CD4-positive, alpha-beta T cell (primary cell): Measurements from ENCODE around the gene KXD1. TPM values are rescaled to one million over a fixed set of nuclear protein-coding genes. Genes with fewer than 3 reads are reported as not detected.
"Not testable (repeated sequence)": the region's sequence is repeated elsewhere in the genome, so short reads cannot be mapped to it uniquely, and the experiment has no call there.

ENCODE experiments used
- ATAC-seq: fragments of 200-7000 bp; cut with Tn5 transposase; one replicate; pipeline ENCODE4 v1.10.0; 2022; ENCODE audit warnings: mild to moderate bottlenecking; ENCODE audit not compliant: poor library complexity
- CTCF ChIA-PET: fragments of 350-600 bp; sonication (Branson Sonifier 250); formaldehyde crosslinking; loops from one replicate; lab custom pipeline; 2021; ENCODE audit warnings: antibody characterized with exemption, inconsistent platforms; lab: Charles Lee
- POLR2A ChIA-PET: fragments of 350-600 bp; sonication (Branson Sonifier 250); formaldehyde crosslinking; loops from one replicate; lab custom pipeline; 2021; ENCODE audit warnings: antibody characterized with exemption, inconsistent platforms; lab: Charles Lee
- DNase-seq, 14 experiments: peaks; one replicate each; pipeline ENCODE4 v3.0.0-alpha.2; 2013 to 2020; ENCODE audit warnings: mixed read lengths in 2 of 14
- H3K27ac ChIP-seq, 2 donors: one replicate each; pipeline versions ENCODE4 v1.5.1 to v1.7.0; 2013; ENCODE audit warnings: low read length in 2 of 2, low read depth in 1 of 2, mild to moderate bottlenecking in 1 of 2
- H3K27me3 ChIP-seq, 2 experiments: 1 replicate in 1 of 2; 2 replicates in 1 of 2; pipeline versions ENCODE4 v1.6.1 to v1.7.0; 2013; ENCODE audit warnings: low read length in 2 of 2, control low read depth in 1 of 2, mild to moderate bottlenecking in 1 of 2, moderate library complexity in 1 of 2; ENCODE audit not compliant: insufficient read depth in 2 of 2, control insufficient read depth in 1 of 2
- H3K36me3 ChIP-seq: one replicate; pipeline ENCODE4 v1.6.1; 2013; ENCODE audit warnings: low read length, control low read depth; ENCODE audit not compliant: insufficient read depth
- H3K4me1 ChIP-seq: one replicate; pipeline ENCODE4 v1.6.1; 2013; ENCODE audit warnings: low read length, control low read depth; ENCODE audit not compliant: insufficient read depth
- H3K4me3 ChIP-seq: one replicate; pipeline ENCODE4 v1.5.1; 2013; ENCODE audit warnings: mild to moderate bottlenecking, low read length, moderate library complexity
- H3K9me3 ChIP-seq, 2 experiments: 1 replicate in 1 of 2; 2 replicates in 1 of 2; pipeline versions ENCODE4 v1.6.1 to v1.7.0; 2013; ENCODE audit warnings: low read length in 2 of 2, mild to moderate bottlenecking in 2 of 2, control low read depth in 1 of 2, moderate library complexity in 1 of 2; ENCODE audit not compliant: control insufficient read depth in 1 of 2, insufficient read depth in 1 of 2
- H3K27ac Mint-ChIP-seq: one replicate; pipeline ENCODE4 v1.8.0; 2020; ENCODE audit warnings: mixed read lengths
- H3K27me3 Mint-ChIP-seq: one replicate; pipeline ENCODE4 v1.8.0; 2021; ENCODE audit warnings: mixed read lengths
- H3K36me3 Mint-ChIP-seq: one replicate; pipeline ENCODE4 v1.8.0; 2021; ENCODE audit warnings: low read depth, mixed read lengths
- H3K4me1 Mint-ChIP-seq: one replicate; pipeline ENCODE4 v1.8.0; 2021; ENCODE audit warnings: low read depth, mixed read lengths
- H3K4me3 Mint-ChIP-seq: one replicate; pipeline ENCODE4 v1.8.0; 2020; ENCODE audit warnings: mild to moderate bottlenecking, mixed read lengths
- H3K9me3 Mint-ChIP-seq: one replicate; pipeline ENCODE4 v1.8.0; 2020; ENCODE audit warnings: mixed read lengths
- CTCF ChIP-seq: fragments of 200-600 bp; IDR thresholded peaks from one replicate; pipeline ENCODE4 v1.8.0; 2022; ENCODE audit warnings: antibody characterized with exemption, mild to moderate bottlenecking
- intact Hi-C, 2 experiments: fragments of 100-400 bp; cut with DNase I in 1 of 2; cut with micrococcal nuclease in 1 of 2; formaldehyde crosslinking; loops; one replicate each; pipeline versions ENCODE4 v1.15.1 to v1.9.0; 2023 to 2025; cut with DNase I, micrococcal nuclease
- total RNA-seq, 174 experiments: library from RNA in 2 of 174; stranded (reverse) in 2 of 174; gene quantifications; one replicate each; pipeline ENCODE4 v1.2.3 and lab custom pipeline; 2021 to 2026

Gene KXD1
- total RNA-seq, 2 experiments from 2014 or later = 64.2 to 66.9 TPM

GRCh38 chr19:18537431-18537830 lies 20.2 kb upstream of the KXD1 start:
- no peak for ATAC-seq
- H3K36me3 Mint-ChIP-seq = peaks cover 70% of the 10 kb centered on the region
- peak overlapping the region; percentile 15 for H3K4me3 Mint-ChIP-seq
- peaks cover 14% of the 10 kb centered on the region for H3K4me1 ChIP-seq
- H3K27me3 Mint-ChIP-seq = no peaks in the 10 kb centered on the region
- no peaks in the 10 kb centered on the region for H3K9me3 ChIP-seq
- ChIA-PET CTCF (no interaction called here), POLR2A (no interaction called here)
- H3K4me3 ChIP-seq = no peak overlapping the region
- no peak for TF ChIP-seq CTCF
- H3K27ac ChIP-seq = no peak overlapping the region
- peaks cover 15% of the 10 kb centered on the region for H3K4me1 Mint-ChIP-seq
- no peak for DNase-seq
- peaks cover 69% of the 10 kb centered on the region for H3K36me3 ChIP-seq
- H3K9me3 Mint-ChIP-seq = no peaks in the 10 kb centered on the region
- no peaks in the 10 kb centered on the region for H3K27me3 ChIP-seq
- no peak overlapping the region for H3K27ac Mint-ChIP-seq
- intact Hi-C loops = no loop called here

DNA sequence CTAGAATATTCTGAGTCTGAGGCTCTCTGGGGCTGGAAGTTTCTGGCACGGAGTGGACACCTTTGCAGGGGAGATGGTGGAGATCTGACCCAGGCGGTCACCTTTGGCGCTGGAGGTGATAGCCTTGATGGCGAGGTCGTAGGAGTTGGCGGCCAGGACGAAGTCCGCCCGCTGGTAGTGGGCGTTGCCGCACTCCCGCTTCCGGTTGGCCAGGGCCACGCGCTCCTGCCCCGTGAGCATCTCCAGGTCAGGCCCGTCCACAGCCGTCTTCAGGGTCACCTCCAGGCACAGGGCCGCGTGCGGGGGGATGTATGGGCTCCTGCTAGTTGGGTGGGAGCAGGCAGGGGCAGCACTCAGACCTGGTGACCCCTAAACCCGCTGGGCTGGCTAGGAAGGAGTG lies 19.6 kb upstream of the KXD1 start:
- peak overlapping the region; percentile 35 for H3K4me3 Mint-ChIP-seq
- DNase-seq (peak in 1 of 14 experiments; percentile 18), ATAC-seq (no peak)
- CTCF ChIA-PET = no interaction called here
- Histone ChIP-seq H3K4me1 (peaks cover 17% of the 10 kb centered on the region), H3K27ac (no peak overlapping the region), H3K9me3 (no peaks in the 10 kb centered on the region), H3K36me3 (peaks cover 62% of the 10 kb centered on the region), H3K27me3 (no peaks in the 10 kb centered on the region), H3K4me3 (no peak overlapping the region)
- no peak for TF ChIP-seq CTCF
- peaks cover 68% of the 10 kb centered on the region for H3K36me3 Mint-ChIP-seq
- intact Hi-C loops = no loop called here
- H3K27ac Mint-ChIP-seq = no peak overlapping the region
- H3K4me1 Mint-ChIP-seq = peaks cover 18% of the 10 kb centered on the region
- no peaks in the 10 kb centered on the region for H3K9me3 Mint-ChIP-seq
- POLR2A ChIA-PET = no interaction called here
- no peaks in the 10 kb centered on the region for H3K27me3 Mint-ChIP-seq

DNA sequence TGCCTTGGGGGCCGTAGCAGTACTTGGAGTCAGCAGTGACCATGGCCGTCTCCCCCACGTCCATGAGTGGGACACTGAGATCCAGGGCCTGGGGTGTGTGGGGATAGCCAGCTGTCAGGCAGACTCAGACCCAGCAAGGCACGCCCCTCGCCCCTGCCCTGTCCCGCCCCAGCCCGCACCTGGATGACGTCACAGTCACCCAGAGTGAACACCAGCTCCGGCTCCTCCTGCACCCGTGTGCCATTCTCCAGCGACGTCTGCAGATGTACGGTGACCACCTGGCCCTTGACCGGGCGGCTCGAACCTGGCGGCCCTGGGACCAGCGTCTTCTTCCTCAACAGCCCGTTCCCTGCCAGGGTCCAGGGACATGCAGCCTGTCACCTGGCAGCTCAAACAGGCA lies 18.3 kb upstream of the KXD1 start:
- POLR2A ChIA-PET = no interaction called here

DNA sequence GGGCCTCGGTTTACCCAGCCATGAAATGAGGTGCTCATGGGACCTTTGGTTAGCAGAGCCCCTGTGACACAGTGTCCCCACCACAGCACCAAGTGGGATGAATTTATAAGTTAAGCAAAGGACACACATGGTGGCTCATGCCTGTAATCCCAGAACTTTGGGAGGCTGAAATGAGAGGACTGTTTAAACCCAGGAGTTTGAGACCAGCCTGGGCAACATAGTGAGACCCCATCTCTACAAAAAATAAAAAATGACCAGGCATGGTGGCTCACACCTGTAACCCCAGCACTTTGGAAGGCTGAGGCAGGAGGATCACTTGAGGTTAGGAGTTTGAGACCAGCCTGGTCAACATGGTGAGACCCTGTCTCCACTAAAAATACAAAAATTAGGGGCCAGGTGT lies 17.5 kb upstream of the KXD1 start:
- peaks cover 67% of the 10 kb centered on the region for H3K36me3 Mint-ChIP-seq
- H3K9me3 Mint-ChIP-seq, H3K4me3 Mint-ChIP-seq, H3K27me3 Mint-ChIP-seq, CTCF ChIA-PET, ATAC-seq, H3K27ac ChIP-seq, H3K9me3 ChIP-seq, H3K27ac Mint-ChIP-seq, H3K27me3 ChIP-seq, DNase-seq, H3K4me3 ChIP-seq: not testable (repeated sequence)
- POLR2A ChIA-PET = interaction anchor here (0.8 kb wide), 1 partner anchor 19 kb away, joined by 4 read pairs; no protein-coding TSS in a partner anchor
- peaks cover 27% of the 10 kb centered on the region for H3K4me1 Mint-ChIP-seq
- intact Hi-C loops = loop anchor here (5.0 kb wide), 1 partner anchor 47 kb away; the partner anchor contains the start of gene REX1BD (in 2 of the 2)
- H3K4me1 ChIP-seq = peaks cover 28% of the 10 kb centered on the region
- H3K36me3 ChIP-seq = peaks cover 57% of the 10 kb centered on the region

More for the DNA sequence above, 18.3 kb upstream of the KXD1 start:
- Mint-ChIP-seq H3K4me3 (no peak overlapping the region), H3K27ac (no peak overlapping the region), H3K36me3 (peaks cover 71% of the 10 kb centered on the region), H3K27me3 (no peaks in the 10 kb centered on the region), H3K9me3 (no peaks in the 10 kb centered on the region), H3K4me1 (peaks cover 25% of the 10 kb centered on the region)
- Histone ChIP-seq H3K4me3 (no peak overlapping the region), H3K27me3 (no peaks in the 10 kb centered on the region), H3K9me3 (no peaks in the 10 kb centered on the region), H3K36me3 (peaks cover 59% of the 10 kb centered on the region), H3K4me1 (peaks cover 24% of the 10 kb centered on the region), H3K27ac (no peak overlapping the region)
- DNase-seq (peak in 1 of 14 experiments; percentile 20), ATAC-seq (no peak)
- intact Hi-C loops = no loop called here
- CTCF ChIA-PET = no interaction called here
- TF ChIP-seq CTCF = no peak
